Pancreas (tissue), 10 donors: ENCODE data around the gene TMEM135. TPM values are rescaled to one million over a fixed set of nuclear protein-coding genes. Genes with fewer than 3 reads are reported as not detected.

ENCODE experiments used
- ATAC-seq, 4 donors: fragments of 200-7000 bp; cut with Tn5 transposase; one replicate each; pipeline versions ENCODE4 v1.8.0 to v1.9.1; 2020; ENCODE audit warnings: mild to moderate bottlenecking in 4 of 4, moderate library complexity in 4 of 4
- DNase-seq, 6 donors: peaks; one replicate each; pipeline ENCODE4 v3.0.0-alpha.2; 2020
- FAIRE-seq: peaks from 2 replicates; lab custom pipeline; 2012; peaks lifted over from hg19 to GRCh38; lab: Jason Lieb, UNC
- H3K27ac ChIP-seq, 4 donors: fragments of 200-600 bp; sonication (generic); 1 replicate in 3 of 4; 2 replicates in 1 of 4; pipeline versions ENCODE4 v1.5.0 to v1.8.0; 2020
- H3K27me3 ChIP-seq, 4 donors: fragments of 200-600 bp; one replicate each; pipeline ENCODE4 v1.8.0; 2021
- H3K36me3 ChIP-seq, 3 donors: fragments of 200-600 bp; sonication (generic) in 1 of 3; one replicate each; pipeline versions ENCODE4 v1.5.0 to v1.8.0; 2020 to 2021
- H3K4me1 ChIP-seq, 3 donors: fragments of 200-600 bp; one replicate each; pipeline ENCODE4 v1.8.0; 2021
- H3K4me3 ChIP-seq, 4 donors: fragments of 200-600 bp; sonication (generic) in 2 of 4; one replicate each; pipeline versions ENCODE4 v1.5.0 to v1.8.0; 2020 to 2021
- H3K9me3 ChIP-seq, 4 donors: fragments of 200-600 bp; one replicate each; pipeline ENCODE4 v1.8.0; 2021
- WGBS, 2 donors: extraction: QIAGEN DNeasy Blood & Tissue Kit; methylation state at CpG; one replicate each; pipeline ENCODE4 v1.1.7; 2013; 5-methylcytosine and 5-hydroxymethylcytosine counted together
- intact Hi-C, 3 donors: fragments of 100-400 bp; cut with DNase I; formaldehyde crosslinking; loops; one replicate each; pipeline versions ENCODE4 v1.11.1 to v1.14.2; 2022
- polyA plus RNA-seq, 2 donors: library from polyadenylated mRNA; stranded (reverse); fragments of 200-250 nt; gene quantifications; one replicate each; pipeline ENCODE4 v1.2.3, GENCODE V29; 2013
- total RNA-seq, 6 donors: library from RNA; stranded (reverse); fragmentation: NEBNext Ultra II Directional in 4 of 6; extraction: Animal tissue kit (Norgen Biotek cat#: 25700) in 4 of 6; gene quantifications; one replicate each; pipeline versions ENCODE4 v1.2.1 to v1.2.4, GENCODE V29; 2021 to 2023
- TF ChIP-seq, protein P1 (sequence below), 4 donors: fragments of 200-600 bp; sonication (generic) in 3 of 4; IDR thresholded peaks; one replicate each; pipeline versions ENCODE4 v1.5.0 to v1.8.0; 2021; ENCODE audit warnings: antibody characterized with exemption in 4 of 4
- donor health status: healthy with polysubstance abuse.
- donor health status: DM: no; HTN: no; CAD: no; lungs with moderate emphysema.
- donor health status: DM: no; HTN: no; CAD: no.
- donor health status: control.
- donor health status: control.
- donor health status: Bipolar disorder and iron deficiency.
- donor health status: DM: yes; HTN: yes; CAD: no.
- donor health status: DM: no; HTN: no; CAD: no.
- donor health status: DM: no; HTN: no; CAD: no.
- donor health status: DM: yes; HTN: yes; CAD: no.

The TMEM135 gene
- total and polyA plus RNA-seq, 8 donors: 2.6 to 10.1 (median 8.0) TPM

DNA sequence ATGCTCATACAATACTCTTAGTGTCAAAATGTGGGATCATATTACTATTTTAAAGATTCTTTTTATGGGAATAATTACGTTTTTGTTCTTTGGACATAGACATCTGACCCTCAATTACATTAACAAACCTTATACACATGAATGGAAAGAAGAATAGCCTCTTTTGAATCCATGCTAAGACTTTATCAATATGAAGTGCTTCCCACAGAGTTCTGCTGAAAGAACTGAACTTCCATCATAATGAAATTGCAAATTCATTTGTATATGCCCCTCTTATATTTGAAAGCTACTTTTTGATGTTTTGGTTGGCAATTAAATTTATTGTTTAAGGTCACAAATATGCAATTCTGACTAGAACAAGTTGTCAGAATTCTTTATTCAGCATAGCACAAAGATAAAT is 254.9 kb downstream of the TMEM135 start:
- FAIRE-seq (no peak), ATAC-seq (no peak), DNase-seq (no peak)
- intact Hi-C loops: loop anchor here in 1 of 3 donors (10.0 kb wide), 1 partner anchor 418 kb away; no protein-coding TSS in a partner anchor
- H3K4me1 ChIP-seq: no peaks in the 10 kb centered on the region
- TF ChIP-seq, protein P1, sequence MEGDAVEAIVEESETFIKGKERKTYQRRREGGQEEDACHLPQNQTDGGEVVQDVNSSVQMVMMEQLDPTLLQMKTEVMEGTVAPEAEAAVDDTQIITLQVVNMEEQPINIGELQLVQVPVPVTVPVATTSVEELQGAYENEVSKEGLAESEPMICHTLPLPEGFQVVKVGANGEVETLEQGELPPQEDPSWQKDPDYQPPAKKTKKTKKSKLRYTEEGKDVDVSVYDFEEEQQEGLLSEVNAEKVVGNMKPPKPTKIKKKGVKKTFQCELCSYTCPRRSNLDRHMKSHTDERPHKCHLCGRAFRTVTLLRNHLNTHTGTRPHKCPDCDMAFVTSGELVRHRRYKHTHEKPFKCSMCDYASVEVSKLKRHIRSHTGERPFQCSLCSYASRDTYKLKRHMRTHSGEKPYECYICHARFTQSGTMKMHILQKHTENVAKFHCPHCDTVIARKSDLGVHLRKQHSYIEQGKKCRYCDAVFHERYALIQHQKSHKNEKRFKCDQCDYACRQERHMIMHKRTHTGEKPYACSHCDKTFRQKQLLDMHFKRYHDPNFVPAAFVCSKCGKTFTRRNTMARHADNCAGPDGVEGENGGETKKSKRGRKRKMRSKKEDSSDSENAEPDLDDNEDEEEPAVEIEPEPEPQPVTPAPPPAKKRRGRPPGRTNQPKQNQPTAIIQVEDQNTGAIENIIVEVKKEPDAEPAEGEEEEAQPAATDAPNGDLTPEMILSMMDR (IDR thresholded peaks at IDR 0.05): no peak
- H3K27ac ChIP-seq: no peak overlapping the region
- 26 to 36% methylated on average over 1 of the region's 1 CpG for WGBS, 2 donors
- no peaks in the 10 kb centered on the region for H3K27me3 ChIP-seq
- H3K36me3 ChIP-seq: no peaks in the 10 kb centered on the region
- no peak overlapping the region for H3K4me3 ChIP-seq
- H3K9me3 ChIP-seq: no peaks in the 10 kb centered on the region

DNA sequence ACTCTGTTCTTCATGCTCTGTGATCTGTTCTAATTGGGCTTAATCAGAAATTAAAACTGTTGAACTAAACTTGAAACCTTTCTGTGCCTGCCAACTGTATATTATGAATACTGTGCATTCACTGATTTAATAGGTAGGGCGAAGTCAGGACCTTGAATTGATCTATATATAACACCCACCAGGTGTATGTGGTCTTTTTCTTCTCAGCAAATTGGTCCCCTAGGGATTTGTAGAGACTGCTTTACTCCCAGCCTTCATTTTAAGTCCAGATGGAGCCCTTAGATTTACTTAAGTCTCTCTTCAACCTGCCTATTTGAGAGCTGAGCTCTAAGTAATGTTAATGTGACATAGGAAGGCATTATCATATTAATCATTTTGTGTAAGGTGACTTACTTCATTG is 257.5 kb downstream of the TMEM135 start:
- 40 to 45% methylated on average over 1 of the region's 1 CpG for WGBS, 2 donors

DNA sequence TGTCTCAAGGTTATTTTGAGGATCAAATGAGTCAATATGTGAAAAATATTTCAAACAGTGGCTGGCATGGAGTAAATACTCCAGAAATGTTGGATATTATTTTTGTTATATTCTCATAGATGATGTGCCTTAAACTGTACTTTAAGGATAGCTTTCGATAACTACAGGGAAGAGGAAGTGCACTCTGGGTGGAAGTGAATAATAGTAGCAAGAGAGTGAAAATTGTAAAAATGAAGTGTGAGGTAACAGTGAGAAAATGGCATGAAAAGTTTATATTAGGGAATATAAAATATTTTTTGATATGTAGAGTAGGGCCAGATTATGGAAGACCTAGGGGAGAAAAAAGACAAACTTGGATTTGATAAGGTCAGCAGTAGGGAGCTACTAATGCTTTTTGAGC is 258.9 kb downstream of the TMEM135 start:
- no peak for DNase-seq
- no peak overlapping the region for H3K27ac ChIP-seq
- no peaks in the 10 kb centered on the region for H3K36me3 ChIP-seq
- intact Hi-C loops: loop anchor here in 1 of 3 donors (5.0 to 10.0 kb wide), 2 partner anchors 359 to 422 kb away; no protein-coding TSS in a partner anchor
- no peaks in the 10 kb centered on the region for H3K27me3 ChIP-seq
- no peak overlapping the region for H3K4me3 ChIP-seq
- H3K9me3 ChIP-seq: no peaks in the 10 kb centered on the region
- H3K4me1 ChIP-seq: peaks cover 0 to 5% (median 0%) of the 10 kb centered on the region in 3 donors
- TF ChIP-seq, protein P1 (IDR thresholded peaks at IDR 0.05): no peak
- WGBS, 2 donors: 94 to 96% methylated on average over 1 of the region's 1 CpG
- ATAC-seq: no peak
- FAIRE-seq: no peak

More for the DNA sequence above, 257.5 kb downstream of the TMEM135 start:
- no peaks in the 10 kb centered on the region for H3K9me3 ChIP-seq
- H3K27me3 ChIP-seq: no peaks in the 10 kb centered on the region
- ATAC-seq: no peak
- no peak overlapping the region for H3K4me3 ChIP-seq
- no peak for FAIRE-seq
- H3K4me1 ChIP-seq: no peaks in the 10 kb centered on the region
- TF ChIP-seq, protein P1 (IDR thresholded peaks at IDR 0.05): no peak
- H3K27ac ChIP-seq: no peak overlapping the region
- H3K36me3 ChIP-seq: no peaks in the 10 kb centered on the region
- no peak for DNase-seq
- intact Hi-C loops: loop anchor here in 1 of 3 donors (5.0 to 10.0 kb wide), 2 partner anchors 358 to 420 kb away; no protein-coding TSS in a partner anchor

DNA sequence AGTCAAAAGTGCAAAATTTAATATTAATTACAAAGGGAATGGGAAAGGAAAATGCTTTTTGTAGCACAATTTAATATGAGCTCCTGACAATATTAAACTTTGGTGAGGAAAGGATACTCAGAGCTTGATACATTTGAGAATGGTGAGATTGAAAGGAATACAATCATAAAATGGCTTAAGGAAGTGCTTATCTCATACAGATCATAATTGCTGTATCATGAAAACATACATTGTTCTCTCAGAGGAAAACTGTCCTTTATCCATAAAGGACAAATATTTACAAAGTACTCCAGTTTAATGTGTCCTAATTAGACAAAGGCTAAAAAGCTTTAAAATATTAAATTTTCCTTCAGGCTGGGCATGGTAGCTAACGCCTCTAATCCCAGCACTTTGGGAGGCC is 260.4 kb downstream of the TMEM135 start:
- TF ChIP-seq, protein P1 (IDR thresholded peaks at IDR 0.05): no peak
- no peak for DNase-seq
- FAIRE-seq: no peak
- intact Hi-C loops: loop anchor here in 1 of 3 donors (5.0 to 10.0 kb wide), 2 partner anchors 361 to 423 kb away; no protein-coding TSS in a partner anchor
- Histone ChIP-seq H3K36me3 (no peaks in the 10 kb centered on the region), H3K4me1 (peaks cover 0 to 5% (median 0%) of the 10 kb centered on the region in 3 donors), H3K4me3 (no peak overlapping the region), H3K9me3 (no peaks in the 10 kb centered on the region), H3K27ac (no peak overlapping the region), H3K27me3 (no peaks in the 10 kb centered on the region)
- ATAC-seq: no peak
- 95 to 97% methylated on average over 1 of the region's 1 CpG for WGBS, 2 donors

DNA sequence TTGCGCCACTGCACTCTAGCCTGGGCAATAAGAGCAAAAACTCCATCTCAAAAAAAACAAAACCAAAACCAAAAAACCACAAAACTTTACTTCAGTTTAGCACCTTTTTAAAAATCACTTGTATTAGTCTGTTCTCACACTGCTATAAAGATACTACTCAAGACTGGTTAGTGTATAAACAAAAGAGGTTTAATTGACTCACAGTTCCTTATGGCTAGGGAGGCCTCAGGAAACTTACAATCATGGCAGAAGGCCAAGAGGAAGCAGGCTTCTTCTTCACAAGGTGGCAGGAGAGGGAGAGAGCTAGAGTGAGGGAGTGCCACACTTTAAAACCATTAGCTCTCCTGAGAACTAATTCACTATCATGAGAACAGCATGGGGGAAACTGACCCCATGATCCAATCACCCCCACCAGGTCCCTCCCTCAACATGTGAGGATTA is 261.3 kb downstream of the TMEM135 start:
- ATAC-seq (no peak), FAIRE-seq (no peak), DNase-seq (no peak)
- intact Hi-C loops: loop anchor here in 1 of 3 donors (5.0 to 10.0 kb wide), 2 partner anchors 362 to 424 kb away; no protein-coding TSS in a partner anchor
- 100% methylated on average over 1 of the region's 1 CpG for WGBS, 2 donors
- Histone ChIP-seq H3K27ac (no peak overlapping the region), H3K27me3 (no peaks in the 10 kb centered on the region), H3K4me3 (no peak overlapping the region), H3K36me3 (no peaks in the 10 kb centered on the region), H3K4me1 (peaks cover 0 to 5% (median 0%) of the 10 kb centered on the region in 3 donors), H3K9me3 (no peaks in the 10 kb centered on the region)
- TF ChIP-seq, protein P1 (IDR thresholded peaks at IDR 0.05): no peak
